OCI-LY1 (cell line): ENCODE measurements around the gene MZT2B.
"Not testable (repeated sequence)": the region's sequence is repeated elsewhere in the genome, so short reads cannot be mapped to it uniquely, and the experiment has no call there.

Experiments
- EZH2 ChIP-seq: fragments of 200-600 bp; sonication (generic), shearing (Covaris generic); IDR thresholded peaks from 2 replicates; pipeline ENCODE4 v1.8.0; 2017; ENCODE audit warnings: borderline replicate concordance, mixed run types, mild to moderate bottlenecking, antibody characterized with exemption, low read length, moderate library complexity, mixed read lengths
- TF ChIP-seq, protein P1 (sequence below): fragments of 200-600 bp; sonication (generic), shearing (Covaris generic); IDR thresholded peaks from 2 replicates; pipeline ENCODE4 v1.5.1; 2017; ENCODE audit warnings: mild to moderate bottlenecking, antibody characterized with exemption, low read length, moderate library complexity, mixed read lengths

DNA sequence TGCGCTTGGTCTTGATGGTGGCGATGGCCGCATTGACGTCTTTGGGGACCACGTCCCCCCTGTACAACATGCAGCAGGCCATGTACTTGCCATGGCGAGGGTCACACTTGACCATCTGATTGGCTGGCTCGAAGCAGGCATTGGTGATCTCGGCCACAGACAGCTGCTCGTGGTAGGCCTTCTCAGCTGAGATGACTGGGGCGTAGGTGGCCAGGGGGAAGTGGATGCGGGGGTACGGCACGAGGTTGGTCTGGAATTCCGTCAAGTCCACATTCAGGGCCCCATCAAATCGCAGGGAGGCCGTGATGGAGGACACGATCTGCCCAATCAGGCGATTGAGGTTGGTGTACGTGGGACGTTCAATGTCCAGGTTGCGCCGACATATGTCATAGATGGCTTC is 11.8 kb downstream of the MZT2B start:
- TF ChIP-seq EZH2 = not testable (repeated sequence)
- TF ChIP-seq, protein P1, sequence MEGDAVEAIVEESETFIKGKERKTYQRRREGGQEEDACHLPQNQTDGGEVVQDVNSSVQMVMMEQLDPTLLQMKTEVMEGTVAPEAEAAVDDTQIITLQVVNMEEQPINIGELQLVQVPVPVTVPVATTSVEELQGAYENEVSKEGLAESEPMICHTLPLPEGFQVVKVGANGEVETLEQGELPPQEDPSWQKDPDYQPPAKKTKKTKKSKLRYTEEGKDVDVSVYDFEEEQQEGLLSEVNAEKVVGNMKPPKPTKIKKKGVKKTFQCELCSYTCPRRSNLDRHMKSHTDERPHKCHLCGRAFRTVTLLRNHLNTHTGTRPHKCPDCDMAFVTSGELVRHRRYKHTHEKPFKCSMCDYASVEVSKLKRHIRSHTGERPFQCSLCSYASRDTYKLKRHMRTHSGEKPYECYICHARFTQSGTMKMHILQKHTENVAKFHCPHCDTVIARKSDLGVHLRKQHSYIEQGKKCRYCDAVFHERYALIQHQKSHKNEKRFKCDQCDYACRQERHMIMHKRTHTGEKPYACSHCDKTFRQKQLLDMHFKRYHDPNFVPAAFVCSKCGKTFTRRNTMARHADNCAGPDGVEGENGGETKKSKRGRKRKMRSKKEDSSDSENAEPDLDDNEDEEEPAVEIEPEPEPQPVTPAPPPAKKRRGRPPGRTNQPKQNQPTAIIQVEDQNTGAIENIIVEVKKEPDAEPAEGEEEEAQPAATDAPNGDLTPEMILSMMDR = not testable (repeated sequence)
